GM12892 (cell line): ENCODE results near the gene CRTC1.

Experiments
- DNase-seq: peaks from one replicate; pipeline ENCODE4 v3.0.0; 2011; ENCODE audit not compliant: insufficient read length
- FAIRE-seq: peaks from 2 replicates; lab custom pipeline; 2011; peaks lifted over from hg19 to GRCh38; lab: Jason Lieb, UNC
- POLR2A ChIP-seq: IDR thresholded peaks from 2 replicates; pipeline ENCODE4 v1.6.1; 2011; ENCODE audit warnings: low read depth, low read length, control low read depth
- POLR2AphosphoS5 ChIP-seq: IDR thresholded peaks from 2 replicates; pipeline ENCODE4 v1.6.1; 2011; ENCODE audit warnings: low read depth, low read length, control low read depth
- TAF1 ChIP-seq: IDR thresholded peaks from 2 replicates; pipeline ENCODE4 v1.6.1; 2011; ENCODE audit warnings: low read depth, mild to moderate bottlenecking, control low read depth, low read length, borderline replicate concordance

Gene CRTC1

DNA sequence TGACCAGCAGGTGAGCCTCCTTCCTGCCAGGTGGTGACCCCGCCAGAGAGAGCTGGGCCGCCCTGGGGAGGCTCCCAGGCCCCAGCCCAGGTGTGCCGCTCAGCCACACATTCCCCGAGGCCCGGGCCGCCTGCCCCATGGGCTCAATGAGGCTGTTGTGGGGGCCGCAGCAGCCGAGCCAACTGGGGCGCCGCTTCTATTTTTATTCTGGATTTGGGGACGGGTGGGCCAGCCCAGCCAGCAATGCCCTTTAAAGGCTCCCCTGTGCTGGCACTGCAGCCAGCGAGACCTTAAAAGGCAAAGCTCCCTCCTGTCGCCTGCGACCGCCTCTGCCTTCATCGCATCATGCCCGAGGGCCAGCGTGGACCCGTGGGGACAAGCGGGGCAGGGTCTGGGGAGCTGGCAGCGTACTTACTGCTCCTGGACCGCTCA lies 17.7 kb upstream of the CRTC1 start:
- FAIRE-seq: no peak

DNA sequence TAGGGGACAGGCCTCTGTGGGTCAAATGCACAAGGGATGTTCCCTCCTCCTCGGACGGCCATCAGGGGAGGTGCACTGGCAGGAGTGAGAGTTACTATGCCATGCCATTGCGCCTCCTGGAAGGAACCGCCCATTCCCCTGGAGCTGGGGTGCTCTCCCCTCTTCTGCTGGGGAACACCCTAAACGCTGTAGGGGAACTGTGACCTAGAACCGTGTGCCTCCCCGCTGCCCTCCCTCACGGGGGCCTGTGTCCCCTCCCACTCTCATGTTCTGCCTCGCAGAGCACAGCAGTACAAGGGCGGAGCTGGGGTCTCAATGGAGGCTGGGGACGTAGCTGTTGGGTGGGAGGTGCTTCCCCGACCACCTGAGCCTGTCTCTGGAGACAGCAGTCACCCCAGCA lies 17.2 kb upstream of the CRTC1 start:
- no peak for DNase-seq
- no peak for FAIRE-seq
- TF ChIP-seq TAF1 (no peak), POLR2AphosphoS5 (no peak), POLR2A (no peak)

More for the DNA sequence above, 17.7 kb upstream of the CRTC1 start:
- TF ChIP-seq POLR2AphosphoS5: no peak
- no peak for TF ChIP-seq POLR2A
- no peak for TF ChIP-seq TAF1
- no peak for DNase-seq

DNA sequence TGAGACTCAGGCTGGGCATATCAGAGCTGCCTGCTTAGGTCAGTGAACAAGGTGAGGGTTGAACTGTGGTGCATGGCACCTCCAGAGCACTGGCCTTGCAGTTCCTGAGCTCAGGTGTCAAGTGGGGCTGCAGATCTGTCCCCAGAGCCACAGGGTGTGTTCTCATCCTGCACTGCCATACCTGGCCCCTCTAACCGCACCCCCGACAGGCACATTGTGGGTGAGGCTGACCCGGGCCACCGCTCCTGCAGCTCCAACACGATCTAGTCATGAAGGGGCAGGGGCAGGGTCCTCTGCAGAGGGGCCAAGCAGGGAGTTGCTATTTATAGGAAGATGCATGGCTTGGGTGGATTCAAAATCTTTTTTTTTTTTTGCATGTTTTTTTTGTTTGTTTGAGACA lies 16.7 kb upstream of the CRTC1 start:
- no peak for TF ChIP-seq POLR2AphosphoS5
- no peak for TF ChIP-seq POLR2A
- TF ChIP-seq TAF1: no peak
- FAIRE-seq: no peak

DNA sequence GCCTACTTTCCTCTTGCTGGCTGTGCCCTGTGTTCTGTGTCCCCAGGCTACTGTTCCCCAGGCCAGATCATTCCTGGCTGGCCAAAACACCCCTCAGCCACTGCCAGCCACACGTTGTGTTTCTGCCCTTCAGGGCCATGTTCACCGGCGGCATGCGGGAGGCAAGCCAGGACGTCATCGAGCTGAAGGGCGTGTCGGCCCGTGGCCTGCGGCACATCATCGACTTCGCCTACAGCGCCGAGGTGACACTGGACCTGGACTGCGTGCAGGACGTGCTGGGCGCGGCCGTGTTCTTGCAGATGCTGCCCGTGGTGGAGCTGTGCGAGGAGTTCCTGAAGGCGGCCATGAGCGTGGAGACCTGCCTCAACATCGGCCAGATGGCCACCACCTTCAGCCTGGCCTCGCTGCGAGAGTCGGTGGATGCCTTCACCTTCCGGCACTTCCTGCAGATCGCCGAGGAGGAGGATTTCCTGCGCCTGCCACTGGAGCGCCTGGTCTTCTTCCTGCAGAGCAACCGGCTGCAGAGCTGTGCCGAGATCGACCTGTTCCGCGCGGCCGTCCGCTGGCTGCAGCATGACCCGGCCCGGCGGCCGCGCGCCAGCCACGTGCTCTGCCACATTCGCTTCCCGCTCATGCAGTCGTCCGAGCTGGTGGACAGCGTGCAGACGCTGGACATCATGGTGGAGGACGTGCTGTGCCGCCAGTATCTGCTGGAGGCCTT lies 15.8 kb upstream of the CRTC1 start:
- DNase-seq (no peak), FAIRE-seq (no peak)
- TF ChIP-seq POLR2A: no peak
- TF ChIP-seq POLR2AphosphoS5: no peak
- TF ChIP-seq TAF1: no peak

More for the DNA sequence above, 16.7 kb upstream of the CRTC1 start:
- DNase-seq: no peak

DNA sequence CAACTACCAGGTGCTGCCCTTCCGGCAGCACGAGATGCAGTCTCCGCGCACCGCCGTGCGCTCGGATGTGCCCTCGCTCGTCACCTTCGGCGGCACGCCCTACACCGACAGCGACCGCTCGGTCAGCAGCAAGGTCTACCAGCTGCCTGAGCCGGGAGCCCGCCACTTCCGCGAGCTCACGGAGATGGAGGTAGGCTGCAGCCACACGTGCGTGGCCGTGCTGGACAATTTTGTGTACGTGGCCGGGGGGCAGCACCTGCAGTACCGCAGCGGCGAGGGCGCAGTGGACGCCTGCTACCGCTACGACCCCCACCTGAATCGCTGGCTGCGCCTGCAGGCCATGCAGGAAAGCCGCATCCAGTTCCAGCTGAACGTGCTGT lies 15.2 kb upstream of the CRTC1 start:
- FAIRE-seq: no peak
- no peak for TF ChIP-seq POLR2A
- TF ChIP-seq TAF1: no peak
- TF ChIP-seq POLR2AphosphoS5: no peak
- DNase-seq: no peak

DNA sequence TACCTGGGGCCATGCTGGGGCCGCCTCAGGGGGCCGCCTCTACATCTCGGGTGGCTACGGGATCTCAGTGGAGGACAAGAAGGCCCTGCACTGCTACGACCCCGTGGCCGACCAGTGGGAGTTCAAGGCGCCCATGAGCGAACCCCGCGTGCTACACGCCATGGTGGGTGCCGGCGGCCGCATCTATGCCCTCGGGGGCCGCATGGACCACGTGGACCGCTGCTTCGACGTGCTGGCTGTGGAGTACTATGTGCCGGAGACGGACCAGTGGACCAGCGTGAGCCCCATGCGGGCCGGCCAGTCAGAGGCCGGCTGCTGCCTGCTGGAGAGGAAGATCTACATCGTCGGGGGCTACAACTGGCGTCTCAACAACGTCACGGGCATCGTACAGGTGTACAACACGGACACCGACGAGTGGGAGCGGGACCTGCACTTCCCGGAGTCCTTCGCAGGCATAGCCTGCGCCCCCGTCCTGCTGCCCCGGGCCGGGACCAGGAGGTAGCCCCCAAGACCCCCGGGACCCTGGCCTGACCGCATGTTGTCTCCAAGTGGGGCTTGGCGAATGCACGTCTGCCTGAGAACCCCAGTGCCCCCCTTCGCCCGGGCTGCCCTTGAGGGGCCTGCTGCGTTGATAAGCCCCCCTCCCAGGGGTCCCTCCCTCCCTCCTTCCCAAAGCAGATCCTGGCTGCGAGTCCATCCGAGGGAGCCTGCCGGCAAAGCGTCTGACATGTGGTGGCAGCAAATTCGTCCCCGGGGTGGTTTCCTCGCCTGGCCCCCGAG lies 14.5 kb upstream of the CRTC1 start:
- FAIRE-seq (no peak), DNase-seq (no peak)
- TF ChIP-seq POLR2AphosphoS5 (no peak), TAF1 (no peak), POLR2A (no peak)

DNA sequence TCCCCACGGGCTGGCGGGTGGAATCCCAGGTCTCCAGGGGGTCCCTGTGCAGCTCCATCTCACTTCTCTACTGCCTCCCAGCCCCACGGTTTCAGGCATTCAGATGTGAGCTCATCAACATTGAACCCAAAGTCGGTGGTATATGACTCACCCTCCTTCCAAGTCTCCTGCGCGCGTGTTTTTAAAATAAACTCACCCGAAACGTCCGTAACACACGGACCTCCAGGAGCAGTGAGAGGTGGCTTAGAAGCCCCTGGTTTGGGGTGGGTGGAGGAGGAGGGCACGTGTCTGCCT lies 14.0 kb upstream of the CRTC1 start:
- TF ChIP-seq POLR2A: no peak
- TF ChIP-seq POLR2AphosphoS5: no peak
- TF ChIP-seq TAF1: no peak
- no peak for DNase-seq
- no peak for FAIRE-seq

DNA sequence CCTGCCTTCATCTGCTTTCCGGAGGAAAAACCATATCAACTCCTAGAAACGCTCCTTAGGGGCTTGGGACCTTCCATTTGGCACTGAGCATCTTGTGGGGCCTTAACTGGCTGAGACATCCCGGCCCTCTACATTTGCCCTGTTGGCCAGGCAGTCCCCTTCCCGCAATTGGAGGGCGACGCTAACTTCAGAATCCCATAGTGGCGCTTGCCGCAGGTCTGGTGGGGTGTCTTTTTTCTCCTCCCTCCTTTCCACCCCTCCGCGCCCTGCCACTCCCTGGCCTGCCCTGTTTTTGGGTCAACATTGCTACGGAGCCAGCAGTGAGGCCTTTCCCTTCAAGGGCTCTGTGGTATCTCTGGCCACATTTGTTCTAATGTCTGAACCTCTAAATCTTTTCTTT lies 13.6 kb upstream of the CRTC1 start:
- TF ChIP-seq POLR2AphosphoS5 (no peak), TAF1 (no peak), POLR2A (no peak)
- FAIRE-seq: no peak

DNA sequence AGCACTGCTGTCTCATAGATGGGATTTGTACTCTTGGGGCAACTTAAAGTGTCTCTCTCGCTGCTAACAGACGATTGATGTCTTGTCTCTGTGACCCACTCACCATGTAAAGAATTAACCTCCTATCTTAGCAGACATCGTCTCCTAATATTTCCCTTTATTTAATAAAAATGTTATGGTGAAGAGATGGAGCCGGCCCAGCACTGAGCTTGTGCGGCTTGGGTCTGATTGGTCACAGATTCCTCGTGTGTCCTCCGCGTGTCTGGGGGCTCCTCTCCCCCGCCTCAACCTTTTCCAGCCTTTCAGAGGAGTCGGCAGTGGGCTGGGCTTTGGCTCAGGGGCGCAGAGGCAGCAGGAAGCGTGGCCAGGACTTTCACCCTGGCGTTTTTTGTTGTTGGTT lies 13.2 kb upstream of the CRTC1 start:
- DNase-seq (no peak), FAIRE-seq (no peak)
- no peak for TF ChIP-seq POLR2A
- no peak for TF ChIP-seq TAF1
- no peak for TF ChIP-seq POLR2AphosphoS5

More for the DNA sequence above, 13.6 kb upstream of the CRTC1 start:
- no peak for DNase-seq

DNA sequence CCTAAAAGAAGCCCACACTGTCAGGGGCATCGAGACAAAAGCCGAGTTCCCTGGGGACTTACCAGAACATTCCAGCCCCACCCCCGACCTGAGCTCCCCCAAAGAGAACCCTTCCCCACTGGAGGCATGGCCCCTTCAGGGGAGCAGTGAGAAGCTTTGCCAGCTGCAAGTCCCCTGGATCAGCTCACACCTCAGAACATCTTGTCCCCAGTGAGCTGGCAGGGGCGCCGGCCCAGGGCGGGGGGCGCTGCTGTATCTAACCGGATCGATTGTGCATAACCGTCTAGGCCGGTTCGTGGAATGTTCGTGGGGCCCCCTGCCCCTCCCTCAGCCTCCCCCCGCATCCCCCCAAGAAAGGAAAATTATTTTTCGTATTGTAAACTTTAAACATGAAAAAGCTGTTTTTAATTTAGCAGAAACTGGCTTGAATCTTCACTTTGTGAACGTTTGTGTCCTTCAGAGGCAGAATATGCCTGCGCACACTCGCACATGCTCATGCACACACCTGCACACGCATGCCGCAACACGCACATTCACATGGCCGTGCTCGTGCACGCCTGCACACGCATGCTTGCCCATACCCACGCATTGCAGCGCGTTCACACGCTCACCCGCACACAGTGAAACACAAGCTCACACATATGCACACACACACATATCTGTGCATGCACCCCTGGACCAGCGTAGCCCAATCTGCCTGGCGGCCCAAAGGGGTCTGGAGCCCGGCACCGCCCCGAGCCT lies 12.0 kb upstream of the CRTC1 start:
- DNase-seq (no peak), FAIRE-seq (no peak)
- TF ChIP-seq POLR2A (no peak), TAF1 (no peak)

DNA sequence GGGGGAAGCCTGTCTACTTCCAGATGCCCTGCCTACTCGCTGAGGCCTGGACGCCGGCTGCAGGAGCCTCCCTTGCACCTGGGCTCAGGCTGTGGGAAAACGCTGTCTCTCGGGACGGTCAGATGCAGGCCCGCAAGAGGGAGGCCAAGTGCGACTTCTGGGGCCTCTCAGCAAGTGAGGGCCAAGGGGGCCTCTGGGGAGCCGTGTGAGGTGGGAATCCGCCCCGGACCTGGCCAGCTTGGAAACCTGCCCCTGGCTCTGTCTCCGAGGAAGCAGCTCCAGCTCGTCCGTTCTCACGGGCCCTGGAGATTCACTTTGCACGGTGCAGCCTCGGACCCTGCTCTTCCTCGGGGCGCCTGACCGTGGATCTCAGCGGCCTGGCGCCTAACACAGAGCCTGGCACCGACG lies 11.4 kb upstream of the CRTC1 start:
- DNase-seq (no peak), FAIRE-seq (no peak)
- TF ChIP-seq TAF1 (no peak), POLR2A (no peak), POLR2AphosphoS5 (no peak)

DNA sequence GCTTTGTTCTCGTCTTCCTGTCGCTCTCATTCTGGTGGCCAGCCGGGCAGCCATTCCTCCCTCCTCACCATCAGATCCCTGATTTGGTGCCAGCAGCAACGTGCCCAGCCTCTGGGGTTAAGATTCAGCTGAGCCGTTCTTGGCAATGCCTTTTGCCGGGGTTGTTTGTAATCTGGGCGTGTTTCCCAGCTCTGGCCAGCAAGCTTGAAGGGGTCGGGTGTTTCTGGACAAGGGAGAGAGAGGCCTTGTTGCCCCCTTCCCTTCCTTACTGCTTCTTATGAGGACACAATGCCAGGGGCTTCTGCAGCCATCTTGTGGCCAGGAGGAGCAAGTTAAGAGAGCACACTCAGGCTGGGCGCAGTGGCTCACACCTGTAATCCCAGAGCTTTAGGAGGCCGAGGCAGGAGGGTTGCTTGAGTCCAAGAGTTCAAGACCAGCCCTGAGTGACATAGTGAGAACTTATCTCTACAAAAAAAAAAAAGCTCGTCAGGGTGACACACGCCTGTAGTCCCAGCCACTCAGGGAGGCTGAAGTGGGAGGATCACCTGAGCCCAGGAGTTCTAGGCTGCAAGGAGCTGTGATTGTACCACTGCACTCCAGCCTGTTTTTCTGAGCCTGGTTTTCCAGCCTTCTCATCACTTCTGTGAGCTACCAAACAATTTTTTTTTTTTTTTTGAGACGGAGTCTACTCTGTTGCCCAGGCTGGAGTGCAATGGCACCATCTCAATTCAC lies 10.7 kb upstream of the CRTC1 start:
- no peak for TF ChIP-seq POLR2AphosphoS5
- TF ChIP-seq TAF1: no peak
- no peak for TF ChIP-seq POLR2A
- FAIRE-seq: no peak
- no peak for DNase-seq

DNA sequence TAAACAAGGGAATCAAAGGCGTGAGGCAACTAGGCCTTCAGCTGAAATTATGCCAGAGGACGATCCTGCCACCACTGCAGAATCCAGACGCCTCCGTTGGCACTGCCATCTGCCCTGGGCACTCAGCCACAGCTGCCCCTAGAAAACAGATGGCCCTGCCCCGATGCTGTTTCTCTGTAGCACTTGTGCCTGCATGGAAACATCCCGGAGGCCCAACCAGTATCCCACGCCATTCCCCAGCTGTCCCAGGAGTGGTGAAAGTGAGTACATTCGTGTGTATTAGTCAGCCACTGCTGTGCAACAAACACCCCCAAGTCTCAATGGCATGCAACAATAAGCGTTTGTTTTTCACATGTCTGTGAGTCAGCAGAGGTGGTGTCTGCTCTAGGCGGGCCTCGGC lies 8.9 kb upstream of the CRTC1 start:
- no peak for TF ChIP-seq TAF1
- no peak for TF ChIP-seq POLR2A
- TF ChIP-seq POLR2AphosphoS5: no peak
- FAIRE-seq: no peak
- DNase-seq: no peak
